Esophagus squamous epithelium (tissue), 5 donors: ENCODE measurements around the gene TSPAN19. TPM values are rescaled to one million over a fixed set of nuclear protein-coding genes. Genes with fewer than 3 reads are reported as not detected.

Experiments used
- DNase-seq: peaks from one replicate; lab custom pipeline; 2025; lab: John Stamatoyannopoulos, UW
- H3K27ac ChIP-seq, 4 donors: fragments of 200-600 bp; sonication (generic); one replicate each; pipeline ENCODE4 v1.5.1; 2016 to 2019; ENCODE audit warnings: mild to moderate bottlenecking in 1 of 4
- H3K27me3 ChIP-seq, 4 donors: fragments of 200-600 bp; sonication (generic); 1 replicate in 3 of 4; 2 replicates in 1 of 4; pipeline versions ENCODE4 v1.5.1 to v1.6.0; 2017 to 2021; ENCODE audit warnings: antibody characterized with exemption in 1 of 4
- H3K36me3 ChIP-seq, 3 donors: fragments of 200-600 bp; sonication (generic); one replicate each; pipeline ENCODE4 v1.5.1; 2016 to 2019
- H3K4me1 ChIP-seq, 3 donors: fragments of 200-600 bp; sonication (generic); one replicate each; pipeline ENCODE4 v1.5.1; 2017 to 2019
- H3K4me3 ChIP-seq, 4 donors: fragments of 200-600 bp; sonication (generic); 1 replicate in 3 of 4; 2 replicates in 1 of 4; pipeline ENCODE4 v1.5.1; 2016 to 2019; ENCODE audit warnings: mild to moderate bottlenecking in 2 of 4, moderate library complexity in 1 of 4
- H3K9me3 ChIP-seq, 3 donors: fragments of 200-600 bp; sonication (generic); one replicate each; pipeline ENCODE4 v1.5.1; 2016 to 2019
- CTCF ChIP-seq, 6 experiments: fragments of 450-650 bp in 4 of 6; fragments of 200-600 bp in 2 of 6; sonication (generic) in 2 of 6; IDR thresholded peaks; one replicate each; pipeline ENCODE4 v1.5.1; 2016 to 2019; ENCODE audit warnings: antibody characterized with exemption in 6 of 6, mild to moderate bottlenecking in 4 of 6, moderate library complexity in 4 of 6
- POLR2A ChIP-seq, 4 donors: fragments of 450-650 bp; IDR thresholded peaks; one replicate each; pipeline ENCODE4 v1.6.1; 2017; ENCODE audit warnings: antibody characterized with exemption in 4 of 4, mild to moderate bottlenecking in 4 of 4, moderate library complexity in 3 of 4
- WGBS, 2 donors: methylation state at CpG; one replicate each; pipeline ENCODE4 v1.1.5; 2018; 5-methylcytosine and 5-hydroxymethylcytosine counted together
- intact Hi-C: fragments of 100-400 bp; cut with DNase I; formaldehyde crosslinking; loops from one replicate; pipeline ENCODE4 v1.15.0; 2022
- total RNA-seq, 4 donors: library from RNA; depleted of rRNA; stranded (reverse); fragments of >200 nt; gene quantifications; one replicate each; pipeline ENCODE4 v1.1.0, GENCODE V29; 2016
- donor health status: DM: yes; HTN: yes; CAD: no.

TSPAN19 gene
- total RNA-seq, 4 donors from 2014 or later = not detected

GRCh38 chr12:85041395-85041794, 5.3 kb upstream of the TSPAN19 start:
- no peaks in the 10 kb centered on the region for H3K36me3 ChIP-seq
- no peak overlapping the region for H3K27ac ChIP-seq
- H3K4me3 ChIP-seq = no peak overlapping the region
- H3K27me3 ChIP-seq = peaks cover 0 to 4% (median 0%) of the 10 kb centered on the region in 4 donors
- H3K4me1 ChIP-seq = peaks cover 0 to 5% (median 0%) of the 10 kb centered on the region in 3 donors
- TF ChIP-seq POLR2A (IDR thresholded peaks at IDR 0.05) (no peak), CTCF (IDR thresholded peaks at IDR 0.05) (no peak)
- DNase-seq = no peak
- intact Hi-C loops = no loop called here
- 21 to 33% methylated on average over 1 of the region's 1 CpG for WGBS, 2 donors
- H3K9me3 ChIP-seq = no peaks in the 10 kb centered on the region

- DNase-seq = no peak
- Histone ChIP-seq H3K9me3 (no peaks in the 10 kb centered on the region), H3K36me3 (no peaks in the 10 kb centered on the region), H3K27me3 (peaks cover 0 to 10% (median 0%) of the 10 kb centered on the region in 4 donors), H3K4me1 (peaks cover 0 to 10% (median 0%) of the 10 kb centered on the region in 3 donors), H3K27ac (no peak overlapping the region), H3K4me3 (peak overlapping the region; percentile 32 to 63 (median 46))
- intact Hi-C loops = no loop called here
- WGBS, 2 donors = 15 to 18% methylated on average over 3 of the region's 3 CpGs
- TF ChIP-seq CTCF (IDR thresholded peaks at IDR 0.05) (no peak), POLR2A (IDR thresholded peaks at IDR 0.05) (no peak)
Observed at GRCh38 chr12:85036733-85037132, 656 bp upstream of the TSPAN19 start.

GRCh38 chr12:85029456-85029855, 6.6 kb downstream of the TSPAN19 start:
- no peaks in the 10 kb centered on the region for H3K36me3 ChIP-seq
- no peak overlapping the region for H3K27ac ChIP-seq
- H3K9me3 ChIP-seq = no peaks in the 10 kb centered on the region
- no peak for DNase-seq
- TF ChIP-seq CTCF (IDR thresholded peaks at IDR 0.05) (peak in 5 of 6 experiments; percentile 44 to 72 (median 50)), POLR2A (IDR thresholded peaks at IDR 0.05) (no peak)
- H3K4me1 ChIP-seq = no peaks in the 10 kb centered on the region
- intact Hi-C loops = no loop called here
- H3K4me3 ChIP-seq = no peak overlapping the region
- no peaks in the 10 kb centered on the region for H3K27me3 ChIP-seq

- Histone ChIP-seq H3K36me3 (no peaks in the 10 kb centered on the region), H3K4me1 (no peaks in the 10 kb centered on the region), H3K27ac (no peak overlapping the region), H3K4me3 (no peak overlapping the region), H3K27me3 (no peaks in the 10 kb centered on the region), H3K9me3 (no peaks in the 10 kb centered on the region)
- no peak for DNase-seq
- no peak for TF ChIP-seq CTCF (IDR thresholded peaks at IDR 0.05)
- TF ChIP-seq POLR2A (IDR thresholded peaks at IDR 0.05) = no peak
- WGBS, 2 donors = 61 to 66% methylated on average over 2 of the region's 2 CpGs
- intact Hi-C loops = no loop called here
Observed at GRCh38 chr12:85018098-85018497, 18.0 kb downstream of the TSPAN19 start.

GRCh38 chr12:85017618-85018017, 18.5 kb downstream of the TSPAN19 start:
- Histone ChIP-seq H3K27me3 (no peaks in the 10 kb centered on the region), H3K9me3 (no peaks in the 10 kb centered on the region), H3K36me3 (no peaks in the 10 kb centered on the region), H3K4me3 (no peak overlapping the region), H3K4me1 (no peaks in the 10 kb centered on the region), H3K27ac (no peak overlapping the region)
- TF ChIP-seq POLR2A (IDR thresholded peaks at IDR 0.05) (no peak), CTCF (IDR thresholded peaks at IDR 0.05) (no peak)
- intact Hi-C loops = no loop called here
- no peak for DNase-seq
